GM23338 (cell line): ENCODE measurements around the gene ZFAND6.

Experiments used
- POLR2AphosphoS5 ChIP-seq: IDR thresholded peaks from 2 replicates; pipeline ENCODE4 v1.6.1; 2016; ENCODE audit warnings: antibody characterized with exemption, low read depth
- TF ChIP-seq, protein P1 (sequence below), 2 experiments: fragments of 200-600 bp in 1 of 2; sonication (generic) in 1 of 2; conservative IDR thresholded peaks; 2 replicates each; pipeline versions ENCODE4 v1.5.1 to v1.6.1; 2016 to 2017; ENCODE audit warnings: antibody characterized with exemption in 2 of 2, low read depth in 2 of 2, mild to moderate bottlenecking in 2 of 2, moderate library complexity in 1 of 2

DNA sequence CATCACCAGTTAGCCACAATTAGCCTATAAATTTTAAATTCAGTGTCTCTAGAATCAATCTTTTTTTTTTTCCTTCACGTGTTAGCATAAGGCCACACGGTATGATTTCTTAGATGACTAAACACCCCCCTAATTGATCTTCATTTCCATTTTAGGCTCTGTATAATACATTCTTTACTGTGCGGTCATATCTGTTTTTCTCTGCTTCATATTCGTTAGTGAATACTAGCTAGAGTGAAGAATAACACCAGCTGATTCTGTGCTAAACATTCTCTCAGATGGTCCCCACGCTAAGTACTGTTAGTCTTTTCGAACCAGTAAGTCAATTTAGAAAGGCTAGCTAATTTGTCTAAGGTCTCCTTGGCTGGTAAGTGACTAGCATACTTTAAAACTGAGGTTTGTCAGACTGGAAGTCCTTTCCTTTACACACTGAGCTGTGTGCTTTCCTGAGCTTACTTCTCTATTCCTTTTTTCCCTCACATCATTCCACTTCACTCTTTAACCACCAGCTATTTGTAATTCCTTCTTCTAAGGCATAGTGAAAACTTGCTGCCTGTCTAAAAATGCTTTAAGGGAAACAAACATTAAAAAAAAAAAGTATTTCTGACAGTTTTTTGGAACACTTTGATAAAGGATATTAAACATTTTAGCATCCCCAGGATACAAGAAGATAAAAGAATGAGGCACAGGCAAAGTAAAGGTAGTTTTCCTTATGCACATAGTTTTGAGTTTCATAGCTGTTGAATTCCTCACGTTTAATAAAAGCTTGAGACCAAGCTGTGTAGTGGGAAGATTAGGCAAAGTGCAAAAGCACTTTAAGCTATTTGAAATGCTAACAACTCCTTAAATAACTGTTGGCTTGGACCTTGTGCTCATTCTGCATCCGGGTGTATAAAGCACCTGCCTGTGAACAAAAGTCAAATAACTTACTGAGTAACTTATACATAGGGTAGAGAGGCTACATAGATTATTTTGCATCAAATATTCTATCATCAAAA, 17.1 kb downstream of the ZFAND6 start:
- TF ChIP-seq, protein P1, sequence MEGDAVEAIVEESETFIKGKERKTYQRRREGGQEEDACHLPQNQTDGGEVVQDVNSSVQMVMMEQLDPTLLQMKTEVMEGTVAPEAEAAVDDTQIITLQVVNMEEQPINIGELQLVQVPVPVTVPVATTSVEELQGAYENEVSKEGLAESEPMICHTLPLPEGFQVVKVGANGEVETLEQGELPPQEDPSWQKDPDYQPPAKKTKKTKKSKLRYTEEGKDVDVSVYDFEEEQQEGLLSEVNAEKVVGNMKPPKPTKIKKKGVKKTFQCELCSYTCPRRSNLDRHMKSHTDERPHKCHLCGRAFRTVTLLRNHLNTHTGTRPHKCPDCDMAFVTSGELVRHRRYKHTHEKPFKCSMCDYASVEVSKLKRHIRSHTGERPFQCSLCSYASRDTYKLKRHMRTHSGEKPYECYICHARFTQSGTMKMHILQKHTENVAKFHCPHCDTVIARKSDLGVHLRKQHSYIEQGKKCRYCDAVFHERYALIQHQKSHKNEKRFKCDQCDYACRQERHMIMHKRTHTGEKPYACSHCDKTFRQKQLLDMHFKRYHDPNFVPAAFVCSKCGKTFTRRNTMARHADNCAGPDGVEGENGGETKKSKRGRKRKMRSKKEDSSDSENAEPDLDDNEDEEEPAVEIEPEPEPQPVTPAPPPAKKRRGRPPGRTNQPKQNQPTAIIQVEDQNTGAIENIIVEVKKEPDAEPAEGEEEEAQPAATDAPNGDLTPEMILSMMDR (conservative IDR thresholded peaks at IDR 0.05; ENCODE audit: low read depth in 2 of 2) = no peak
- TF ChIP-seq POLR2AphosphoS5 = no peak
